Ishikawa (cell line): Measurements from ENCODE around the gene PTPRA.

ENCODE experiments used
- CEBPB ChIP-seq: IDR thresholded peaks from 2 replicates; pipeline ENCODE4 v1.6.1; 2012
- CREB1 ChIP-seq: IDR thresholded peaks from 2 replicates; pipeline ENCODE4 v1.6.1; 2012; ENCODE audit warnings: low read depth
- EGR1 ChIP-seq: IDR thresholded peaks from 2 replicates; pipeline ENCODE4 v1.6.1; 2012
- EP300 ChIP-seq: IDR thresholded peaks from 2 replicates; pipeline ENCODE4 v1.6.1; 2012; ENCODE audit warnings: borderline replicate concordance
- FOXM1 ChIP-seq: IDR thresholded peaks from 2 replicates; pipeline ENCODE4 v1.6.1; 2012; ENCODE audit warnings: low read depth, borderline replicate concordance
- MAX ChIP-seq: IDR thresholded peaks from 2 replicates; pipeline ENCODE4 v1.6.1; 2012
- NFIC ChIP-seq: IDR thresholded peaks from 2 replicates; pipeline ENCODE4 v1.6.1; 2012
- RAD21 ChIP-seq: IDR thresholded peaks from 2 replicates; pipeline ENCODE4 v1.6.1; 2012; ENCODE audit warnings: low read depth
- REST ChIP-seq: IDR thresholded peaks from 2 replicates; pipeline ENCODE4 v1.6.1; 2012; ENCODE audit warnings: low read depth, mild to moderate bottlenecking
- TAF1 ChIP-seq: IDR thresholded peaks from 2 replicates; pipeline ENCODE4 v1.6.1; 2012; ENCODE audit warnings: low read depth, mild to moderate bottlenecking
- TCF12 ChIP-seq: IDR thresholded peaks from 2 replicates; pipeline ENCODE4 v1.6.1; 2012; ENCODE audit warnings: low read depth
- TEAD4 ChIP-seq: IDR thresholded peaks from 2 replicates; pipeline ENCODE4 v1.6.1; 2012
- USF1 ChIP-seq: IDR thresholded peaks from 2 replicates; pipeline ENCODE4 v1.6.1; 2012
- YY1 ChIP-seq: IDR thresholded peaks from 2 replicates; pipeline ENCODE4 v1.6.1; 2012; ENCODE audit warnings: low read depth
- ZBTB7A ChIP-seq: IDR thresholded peaks from 2 replicates; pipeline ENCODE4 v1.6.1; 2012; ENCODE audit warnings: low read depth

PTPRA gene

GRCh38 chr20:2878515-2878914 lies 5.2 kb downstream of the PTPRA start:
- no peak for TF ChIP-seq TEAD4
- TF ChIP-seq CREB1: no peak
- no peak for TF ChIP-seq NFIC
- TF ChIP-seq EGR1: no peak
- no peak for TF ChIP-seq EP300
- no peak for TF ChIP-seq REST
- no peak for TF ChIP-seq ZBTB7A

- TF ChIP-seq CREB1: no peak
- no peak for TF ChIP-seq TAF1
- no peak for TF ChIP-seq YY1
- no peak for TF ChIP-seq EP300
- no peak for TF ChIP-seq TEAD4
These were observed 5.9 kb downstream of the PTPRA start for GRCh38 chr20:2879146-2879545.

GRCh38 chr20:2880650-2881049 lies 7.4 kb downstream of the PTPRA start:
- no peak for TF ChIP-seq TEAD4
- TF ChIP-seq TCF12: no peak
- TF ChIP-seq EGR1: no peak
- TF ChIP-seq EP300: no peak
- TF ChIP-seq YY1: no peak

- TF ChIP-seq TEAD4: no peak
These were observed 10.7 kb downstream of the PTPRA start for GRCh38 chr20:2883726-2884637.

- TF ChIP-seq TAF1: no peak
- TF ChIP-seq RAD21: no peak
- TF ChIP-seq USF1: no peak
- no peak for TF ChIP-seq MAX
- TF ChIP-seq EP300: no peak
- no peak for TF ChIP-seq CEBPB
- TF ChIP-seq FOXM1: no peak
- no peak for TF ChIP-seq NFIC
- TF ChIP-seq TCF12: no peak
- no peak for TF ChIP-seq TEAD4
- no peak for TF ChIP-seq REST
- TF ChIP-seq CREB1: no peak
- no peak for TF ChIP-seq ZBTB7A
- TF ChIP-seq EGR1: no peak
- no peak for TF ChIP-seq YY1
These were observed 14.4 kb downstream of the PTPRA start for GRCh38 chr20:2887715-2888114.

- TF ChIP-seq NFIC (no peak), EP300 (no peak), MAX (no peak), YY1 (no peak), CEBPB (no peak), REST (no peak), RAD21 (no peak), ZBTB7A (no peak), TCF12 (no peak), FOXM1 (no peak), TEAD4 (no peak), USF1 (no peak), EGR1 (no peak), CREB1 (no peak), TAF1 (no peak)
These were observed 15.1 kb downstream of the PTPRA start for GRCh38 chr20:2888224-2888955.
